ENCODE data around the gene KIRREL3.

DNA sequence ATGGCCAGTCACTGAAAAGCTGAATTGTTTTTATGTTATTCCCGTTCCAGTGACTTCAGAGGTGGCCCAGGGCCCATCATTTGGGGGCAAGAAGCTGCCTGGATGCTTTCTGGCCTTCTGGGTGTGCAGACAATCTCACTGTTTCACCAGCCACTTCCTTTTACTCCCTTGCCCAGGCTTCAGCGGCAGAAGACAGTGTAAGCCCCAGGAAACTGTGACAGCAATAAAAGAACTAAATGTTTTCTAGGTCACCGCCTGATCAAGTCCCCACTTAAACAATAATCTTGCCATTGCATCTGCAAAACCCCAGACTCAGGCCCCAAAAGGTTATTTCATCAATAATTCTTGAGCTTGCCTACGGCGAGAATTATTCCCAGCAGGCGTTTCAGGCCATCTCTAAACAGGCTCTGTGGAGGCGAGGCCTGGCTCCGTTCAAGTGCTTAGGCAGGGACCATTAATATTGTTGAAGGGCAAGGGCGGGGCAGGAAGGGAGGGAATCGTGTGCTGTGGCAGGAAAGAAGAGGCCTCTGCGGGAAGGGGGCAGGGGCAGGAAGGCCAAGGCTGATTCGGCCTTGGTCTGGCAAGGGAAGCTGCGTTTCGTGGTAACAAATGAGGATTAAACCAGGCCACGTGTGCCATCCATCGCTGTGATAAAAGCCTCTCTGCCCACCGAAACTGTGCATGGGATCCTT, 252.3 kb downstream of the KIRREL3 start:
- TF ChIP-seq, protein P1, sequence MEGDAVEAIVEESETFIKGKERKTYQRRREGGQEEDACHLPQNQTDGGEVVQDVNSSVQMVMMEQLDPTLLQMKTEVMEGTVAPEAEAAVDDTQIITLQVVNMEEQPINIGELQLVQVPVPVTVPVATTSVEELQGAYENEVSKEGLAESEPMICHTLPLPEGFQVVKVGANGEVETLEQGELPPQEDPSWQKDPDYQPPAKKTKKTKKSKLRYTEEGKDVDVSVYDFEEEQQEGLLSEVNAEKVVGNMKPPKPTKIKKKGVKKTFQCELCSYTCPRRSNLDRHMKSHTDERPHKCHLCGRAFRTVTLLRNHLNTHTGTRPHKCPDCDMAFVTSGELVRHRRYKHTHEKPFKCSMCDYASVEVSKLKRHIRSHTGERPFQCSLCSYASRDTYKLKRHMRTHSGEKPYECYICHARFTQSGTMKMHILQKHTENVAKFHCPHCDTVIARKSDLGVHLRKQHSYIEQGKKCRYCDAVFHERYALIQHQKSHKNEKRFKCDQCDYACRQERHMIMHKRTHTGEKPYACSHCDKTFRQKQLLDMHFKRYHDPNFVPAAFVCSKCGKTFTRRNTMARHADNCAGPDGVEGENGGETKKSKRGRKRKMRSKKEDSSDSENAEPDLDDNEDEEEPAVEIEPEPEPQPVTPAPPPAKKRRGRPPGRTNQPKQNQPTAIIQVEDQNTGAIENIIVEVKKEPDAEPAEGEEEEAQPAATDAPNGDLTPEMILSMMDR (optimal IDR thresholded peaks at IDR 0.05 in 1 of 3, IDR thresholded peaks at IDR 0.05 in 1 of 3, conservative IDR thresholded peaks at IDR 0.05 in 1 of 3; ENCODE audit: extremely low read depth in 1 of 3, insufficient read depth in 2 of 3, low read length in 3 of 3), result no peak
- no peak for TF ChIP-seq EZH2 (IDR thresholded peaks at IDR 0.05; ENCODE audit: low read length)
